Caco-2 (cell line): ENCODE measurements around the gene GPR6. TPM values are rescaled to one million over a fixed set of nuclear protein-coding genes. Genes with fewer than 3 reads are reported as not detected.

ENCODE experiments used
- BruUV-seq: library from RNA; stranded (reverse); fragments of 400-500 nt; replicated peaks from 2 replicates; lab custom pipeline; 2021; lab: Mats Ljungman, UMichigan
- CTCF ChIA-PET: fragments of 300-600 bp; sonication (Branson Sonifier 250); formaldehyde crosslinking; loops from one replicate; lab custom pipeline; 2022; ENCODE audit warnings: antibody characterized with exemption; lab: Charles Lee
- POLR2A ChIA-PET: fragments of 300-600 bp; sonication (Branson Sonifier 250); formaldehyde crosslinking; loops from one replicate; lab custom pipeline; 2022; ENCODE audit warnings: antibody characterized with exemption; lab: Charles Lee
- DNase-seq, 2 experiments: peaks; one replicate each; pipeline versions ENCODE4 v3.0.0 to v3.0.0-alpha.2; 2020 to 2022
- H3K27me3 ChIP-seq: replicated peaks from 2 replicates; pipeline ENCODE4 v1.6.0; 2011; ENCODE audit warnings: low read length; ENCODE audit not compliant: control insufficient read depth, insufficient read depth
- H3K36me3 ChIP-seq: 2 replicates; pipeline ENCODE4 v1.5.1; 2011; ENCODE audit warnings: low read length; ENCODE audit not compliant: control insufficient read depth, insufficient read depth
- H3K4me1 ChIP-seq: fragments of 250-450 bp; sonication (Bioruptor Pico); 2 replicates; pipeline ENCODE4 v1.5.1; 2020; ENCODE audit warnings: mild to moderate bottlenecking
- H3K4me3 ChIP-seq: 2 replicates; pipeline ENCODE4 v1.5.1; 2011; ENCODE audit warnings: low read depth, mild to moderate bottlenecking, control low read depth, low read length
- H3K9me3 ChIP-seq: fragments of 250-450 bp; sonication (Bioruptor Pico); 2 replicates; pipeline ENCODE4 v1.5.1; 2020; ENCODE audit warnings: mild to moderate bottlenecking, moderate library complexity
- H3K27ac Mint-ChIP-seq: one replicate; pipeline ENCODE4 v1.8.0; 2022; ENCODE audit warnings: mixed read lengths; ENCODE audit not compliant: unreplicated experiment
- H3K27me3 Mint-ChIP-seq: one replicate; pipeline ENCODE4 v1.8.0; 2022; ENCODE audit warnings: mixed read lengths; ENCODE audit not compliant: insufficient read depth, unreplicated experiment
- H3K36me3 Mint-ChIP-seq: one replicate; pipeline ENCODE4 v1.8.0; 2022; ENCODE audit warnings: mild to moderate bottlenecking, mixed read lengths; ENCODE audit not compliant: insufficient read depth, unreplicated experiment
- H3K4me1 Mint-ChIP-seq: one replicate; pipeline ENCODE4 v1.8.0; 2022; ENCODE audit warnings: low read depth, mixed read lengths; ENCODE audit not compliant: unreplicated experiment
- H3K4me3 Mint-ChIP-seq: one replicate; pipeline ENCODE4 v1.8.0; 2022; ENCODE audit warnings: mild to moderate bottlenecking, moderate library complexity, mixed read lengths; ENCODE audit not compliant: unreplicated experiment
- H3K9me3 Mint-ChIP-seq: one replicate; pipeline ENCODE4 v1.8.0; 2022; ENCODE audit warnings: mixed read lengths; ENCODE audit not compliant: unreplicated experiment
- intact Hi-C: fragments of 100-400 bp; cut with micrococcal nuclease; formaldehyde crosslinking; loops from one replicate; pipeline ENCODE4 v1.10.0; 2022; ENCODE audit not compliant: unreplicated experiment
- total RNA-seq: library from RNA; stranded (reverse); gene quantifications from 2 replicates; pipeline ENCODE4 v1.2.3, GENCODE V29; 2022
- TF ChIP-seq, protein P1 (sequence below), 2 experiments: fragments of 200-600 bp in 1 of 2; IDR thresholded peaks; 1 replicate in 1 of 2; 2 replicates in 1 of 2; pipeline versions ENCODE4 v1.5.1 to v1.8.0; 2011 to 2022; ENCODE audit warnings: antibody characterized with exemption in 1 of 2, control low read depth in 1 of 2, inconsistent platforms in 1 of 2, low read depth in 1 of 2, low read length in 1 of 2, mild to moderate bottlenecking in 1 of 2, moderate library complexity in 1 of 2; ENCODE audit not compliant: insufficient read depth in 1 of 2, severe bottlenecking in 1 of 2, unreplicated experiment in 1 of 2

The GPR6 gene
- total RNA-seq, 1 experiment from 2014 or later: not detected

DNA sequence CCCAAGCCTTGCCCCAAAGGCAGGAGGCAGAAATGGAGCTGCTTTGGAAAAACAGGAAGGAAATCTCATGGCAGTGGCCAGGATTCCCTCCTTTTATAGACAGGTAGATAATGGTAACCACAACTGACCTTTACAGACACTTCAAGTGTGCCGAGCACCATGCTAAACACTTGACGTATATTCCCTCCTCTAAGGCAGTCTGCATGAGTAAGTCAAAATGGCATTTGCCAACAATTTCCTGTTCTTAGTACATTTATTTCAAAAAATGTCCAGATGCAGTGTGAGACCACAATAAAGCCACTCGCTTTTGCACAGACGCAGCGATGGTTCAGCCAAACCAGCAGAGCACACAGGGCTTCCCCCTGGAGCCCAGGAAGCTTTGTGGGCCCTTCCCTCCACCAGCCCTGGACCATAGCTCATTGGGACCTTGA is 16.5 kb upstream of the GPR6 start:
- no TSS peak for BruUV-seq
- H3K36me3 ChIP-seq: no peaks in the 10 kb centered on the region
- ChIA-PET POLR2A (no interaction called here), CTCF (interaction anchor here (1.8 kb wide), 1 partner anchor 78 kb away, joined by 11 read pairs; no protein-coding TSS in a partner anchor)
- intact Hi-C loops: no loop called here
- no peaks in the 10 kb centered on the region for H3K4me1 ChIP-seq
- no peaks in the 10 kb centered on the region for H3K4me1 Mint-ChIP-seq
- H3K4me3 Mint-ChIP-seq: no peak overlapping the region
- H3K9me3 ChIP-seq: peaks cover 3% of the 10 kb centered on the region; the same call in 1 of the 2 replicates
- TF ChIP-seq, protein P1, sequence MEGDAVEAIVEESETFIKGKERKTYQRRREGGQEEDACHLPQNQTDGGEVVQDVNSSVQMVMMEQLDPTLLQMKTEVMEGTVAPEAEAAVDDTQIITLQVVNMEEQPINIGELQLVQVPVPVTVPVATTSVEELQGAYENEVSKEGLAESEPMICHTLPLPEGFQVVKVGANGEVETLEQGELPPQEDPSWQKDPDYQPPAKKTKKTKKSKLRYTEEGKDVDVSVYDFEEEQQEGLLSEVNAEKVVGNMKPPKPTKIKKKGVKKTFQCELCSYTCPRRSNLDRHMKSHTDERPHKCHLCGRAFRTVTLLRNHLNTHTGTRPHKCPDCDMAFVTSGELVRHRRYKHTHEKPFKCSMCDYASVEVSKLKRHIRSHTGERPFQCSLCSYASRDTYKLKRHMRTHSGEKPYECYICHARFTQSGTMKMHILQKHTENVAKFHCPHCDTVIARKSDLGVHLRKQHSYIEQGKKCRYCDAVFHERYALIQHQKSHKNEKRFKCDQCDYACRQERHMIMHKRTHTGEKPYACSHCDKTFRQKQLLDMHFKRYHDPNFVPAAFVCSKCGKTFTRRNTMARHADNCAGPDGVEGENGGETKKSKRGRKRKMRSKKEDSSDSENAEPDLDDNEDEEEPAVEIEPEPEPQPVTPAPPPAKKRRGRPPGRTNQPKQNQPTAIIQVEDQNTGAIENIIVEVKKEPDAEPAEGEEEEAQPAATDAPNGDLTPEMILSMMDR (IDR thresholded peaks at IDR 0.05; ENCODE audit: insufficient read depth in 1 of 2, low read depth in 1 of 2, low read length in 1 of 2, severe bottlenecking in 1 of 2, unreplicated experiment in 1 of 2): no peak
- no peaks in the 10 kb centered on the region for H3K36me3 Mint-ChIP-seq
- no peaks in the 10 kb centered on the region for H3K9me3 Mint-ChIP-seq
- no peak overlapping the region for H3K4me3 ChIP-seq
- H3K27me3 Mint-ChIP-seq: peaks cover 5% of the 10 kb centered on the region
- no peaks in the 10 kb centered on the region for H3K27me3 ChIP-seq
- H3K27ac Mint-ChIP-seq: no peak overlapping the region
- DNase-seq: no peak

DNA sequence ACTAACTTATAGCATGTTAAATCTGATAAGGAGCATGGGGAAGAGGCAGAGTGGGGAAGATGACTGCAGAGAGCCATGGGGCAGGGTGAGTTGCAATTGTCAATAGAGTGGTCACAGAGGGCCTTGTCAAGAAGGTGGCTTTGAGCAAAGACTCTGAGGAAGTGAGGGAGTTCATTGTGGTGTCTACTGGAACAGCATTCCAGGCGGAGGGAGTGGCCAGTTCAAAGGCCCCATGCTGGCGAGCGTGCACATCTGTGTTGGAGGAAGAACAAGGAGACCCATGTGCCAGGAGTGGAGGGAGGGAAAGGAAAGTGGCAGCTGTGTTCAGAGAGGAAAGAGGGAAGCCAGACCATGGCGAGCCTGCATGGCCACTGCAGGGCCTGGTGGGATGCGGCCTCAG is 15.8 kb upstream of the GPR6 start:
- no peaks in the 10 kb centered on the region for H3K9me3 Mint-ChIP-seq
- H3K36me3 Mint-ChIP-seq: no peaks in the 10 kb centered on the region
- CTCF ChIA-PET: no interaction called here
- no peak overlapping the region for H3K4me3 Mint-ChIP-seq
- Histone ChIP-seq H3K9me3 (peaks cover 3% of the 10 kb centered on the region; the same call in 1 of the 2 replicates), H3K36me3 (no peaks in the 10 kb centered on the region), H3K4me1 (no peaks in the 10 kb centered on the region), H3K27me3 (no peaks in the 10 kb centered on the region), H3K4me3 (no peak overlapping the region)
- no peak for DNase-seq
- TF ChIP-seq, protein P1 (IDR thresholded peaks at IDR 0.05; ENCODE audit: insufficient read depth in 1 of 2, low read depth in 1 of 2, low read length in 1 of 2, severe bottlenecking in 1 of 2, unreplicated experiment in 1 of 2): no peak
- POLR2A ChIA-PET: no interaction called here
- no TSS peak for BruUV-seq
- intact Hi-C loops: no loop called here
- H3K4me1 Mint-ChIP-seq: no peaks in the 10 kb centered on the region
- H3K27ac Mint-ChIP-seq: no peak overlapping the region
- peaks cover 1% of the 10 kb centered on the region for H3K27me3 Mint-ChIP-seq

DNA sequence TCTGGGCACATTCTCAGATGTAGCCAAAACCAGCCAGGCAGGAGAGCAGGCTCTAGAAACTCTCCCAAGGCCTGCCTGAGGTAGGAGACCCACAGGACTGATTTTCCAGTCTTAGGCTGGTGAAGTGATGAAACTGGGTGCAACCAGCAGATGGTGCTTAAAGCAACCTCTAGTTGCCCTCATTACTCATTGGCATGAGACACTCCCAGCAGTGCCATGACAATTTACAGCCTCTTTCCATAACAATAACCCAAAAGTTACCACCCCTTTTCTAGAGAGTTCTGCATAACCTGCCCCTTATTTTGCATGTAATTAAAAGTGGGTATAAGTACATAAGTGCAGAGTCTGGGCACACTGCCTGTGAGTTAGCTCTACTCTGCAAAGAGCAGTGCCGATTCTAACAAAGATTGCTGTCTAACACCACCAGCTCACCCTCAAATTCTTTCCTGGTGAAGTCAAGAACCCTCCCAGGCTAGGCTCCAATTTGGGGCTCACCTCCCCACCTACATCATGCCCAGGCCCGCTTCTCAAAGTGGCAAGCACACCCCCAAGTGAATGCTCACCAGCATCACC is 14.4 kb upstream of the GPR6 start:
- CTCF ChIA-PET: no interaction called here
- intact Hi-C loops: no loop called here
- no peaks in the 10 kb centered on the region for H3K27me3 Mint-ChIP-seq
- Histone ChIP-seq H3K4me3 (no peak overlapping the region), H3K9me3 (peaks cover 3% of the 10 kb centered on the region; the same call in 1 of the 2 replicates), H3K27me3 (no peaks in the 10 kb centered on the region), H3K36me3 (no peaks in the 10 kb centered on the region), H3K4me1 (no peaks in the 10 kb centered on the region)
- H3K4me3 Mint-ChIP-seq: no peak overlapping the region
- BruUV-seq: no TSS peak
- no peaks in the 10 kb centered on the region for H3K9me3 Mint-ChIP-seq
- POLR2A ChIA-PET: no interaction called here
- H3K36me3 Mint-ChIP-seq: no peaks in the 10 kb centered on the region
- no peaks in the 10 kb centered on the region for H3K4me1 Mint-ChIP-seq
- no peak for DNase-seq
- TF ChIP-seq, protein P1 (IDR thresholded peaks at IDR 0.05; ENCODE audit: insufficient read depth in 1 of 2, low read depth in 1 of 2, low read length in 1 of 2, severe bottlenecking in 1 of 2, unreplicated experiment in 1 of 2): no peak
- H3K27ac Mint-ChIP-seq: no peak overlapping the region
